HG02642 (cell line): Measurements from ENCODE around the gene SART3.
"Not testable (repeated sequence)": the region's sequence is repeated elsewhere in the genome, so short reads cannot be mapped to it uniquely, and the experiment has no call there.

ENCODE experiments used
- ATAC-seq: cut with Tn5 transposase; IDR thresholded peaks from one replicate; pipeline ENCODE4 v1.9.1; 2021; ENCODE audit warnings: mild to moderate bottlenecking; ENCODE audit not compliant: unreplicated experiment, poor library complexity

SART3 gene

GRCh38 chr12:108564724-108565123 is 3.8 kb upstream of the SART3 start:
- ATAC-seq, result no peak

- no peak for ATAC-seq
Observed at GRCh38 chr12:108563804-108564151, 2.8 kb upstream of the SART3 start.

- peak; percentile 38 for ATAC-seq
Observed at GRCh38 chr12:108563136-108563803, 2.3 kb upstream of the SART3 start.

GRCh38 chr12:108562348-108563135 is 1.6 kb upstream of the SART3 start, which contains the start of gene ISCU:
TSS of gene ISCU (plus strand) at chr12:108562596. CDS start at chr12:108562623, 27 bp downstream.
- peak; percentile 68 for ATAC-seq

GRCh38 chr12:108561852-108562347 is 927 bp upstream of the SART3 start:
- ATAC-seq, result peak; percentile 0

GRCh38 chr12:108560321-108560721 is 652 bp downstream of the SART3 start:
- ATAC-seq, result no peak

- ATAC-seq, result no peak
Observed at GRCh38 chr12:108559748-108560147, 1.2 kb downstream of the SART3 start.

- ATAC-seq, result no peak
Observed at GRCh38 chr12:108559007-108559655, 1.8 kb downstream of the SART3 start.

- not testable (repeated sequence) for ATAC-seq
Observed at GRCh38 chr12:108555383-108555782, 5.6 kb downstream of the SART3 start.

GRCh38 chr12:108553799-108554198 is 7.2 kb downstream of the SART3 start:
- no peak for ATAC-seq

- ATAC-seq, result no peak
Observed at GRCh38 chr12:108551535-108551934, 9.4 kb downstream of the SART3 start.

- ATAC-seq, result no peak
Observed at GRCh38 chr12:108548954-108549521, 11.9 kb downstream of the SART3 start.

GRCh38 chr12:108547686-108548085 is 13.3 kb downstream of the SART3 start:
- no peak for ATAC-seq

- ATAC-seq, result no peak
Observed at GRCh38 chr12:108543652-108544051, 17.3 kb downstream of the SART3 start.

GRCh38 chr12:108542320-108542719 is 18.7 kb downstream of the SART3 start:
- ATAC-seq, result no peak

- ATAC-seq, result no peak
Observed at GRCh38 chr12:108538616-108539195, 22.3 kb downstream of the SART3 start.

GRCh38 chr12:108538146-108538545 is 22.8 kb downstream of the SART3 start:
- ATAC-seq, result no peak

GRCh38 chr12:108531929-108532848 is 28.8 kb downstream of the SART3 start:
- ATAC-seq, result no peak

GRCh38 chr12:108530161-108530560 is 30.8 kb downstream of the SART3 start:
- ATAC-seq, result no peak
